Hepatocyte (in vitro differentiated cells): ENCODE data around the gene IFNGR2.

Experiments
- CTCF ChIP-seq: fragments of 200-600 bp; sonication (generic); IDR thresholded peaks from 2 replicates; pipeline ENCODE4 v1.5.1; 2016; ENCODE audit warnings: antibody characterized with exemption, mild to moderate bottlenecking; ENCODE audit not compliant: poor library complexity
- EZH2 ChIP-seq: fragments of 200-600 bp; sonication (generic); IDR thresholded peaks from 2 replicates; pipeline ENCODE4 v1.6.1; 2016; ENCODE audit warnings: antibody characterized with exemption, mild to moderate bottlenecking, borderline replicate concordance
- EZH2phosphoT487 ChIP-seq: fragments of 200-600 bp; sonication (generic); IDR thresholded peaks from one replicate; pipeline ENCODE4 v1.6.1; 2018; ENCODE audit warnings: antibody characterized with exemption, mild to moderate bottlenecking, low read depth, moderate library complexity; ENCODE audit not compliant: unreplicated experiment, severe bottlenecking

GRCh38 chr21:33432496-33432895 lies 29.3 kb downstream of the IFNGR2 start:
- no peak for TF ChIP-seq EZH2
- no peak for TF ChIP-seq CTCF
- no peak for TF ChIP-seq EZH2phosphoT487
